GM19438 (cell line): ENCODE measurements around the gene CHRM1.
"Not testable (repeated sequence)": the region's sequence is repeated elsewhere in the genome, so short reads cannot be mapped to it uniquely, and the experiment has no call there.

Experiments used
- ATAC-seq: cut with Tn5 transposase; IDR thresholded peaks from one replicate; pipeline ENCODE4 v1.9.1; 2021; ENCODE audit warnings: low read depth; ENCODE audit not compliant: unreplicated experiment

The CHRM1 gene

GRCh38 chr11:62921201-62921572, at the start of gene CHRM1:
Gene CHRM1, minus strand, starts transcription at chr11:62921363. Its CDS starts 10,263 bp downstream, at chr11:62911100.
- no peak for ATAC-seq

GRCh38 chr11:62965574-62965973, 44.4 kb upstream of the CHRM1 start:
- no peak for ATAC-seq

GRCh38 chr11:62962391-62962790, 41.2 kb upstream of the CHRM1 start:
- ATAC-seq = no peak

- no peak for ATAC-seq
Observed at GRCh38 chr11:62961017-62961570, 39.9 kb upstream of the CHRM1 start.

- ATAC-seq = no peak
Observed at GRCh38 chr11:62959422-62959980, 38.3 kb upstream of the CHRM1 start.

GRCh38 chr11:62958547-62959421, 37.6 kb upstream of the CHRM1 start:
- ATAC-seq = no peak

- no peak for ATAC-seq
Observed at GRCh38 chr11:62957147-62957546, 36.0 kb upstream of the CHRM1 start.

GRCh38 chr11:62954478-62954877, 33.3 kb upstream of the CHRM1 start:
- ATAC-seq = no peak

GRCh38 chr11:62953811-62954210, 32.6 kb upstream of the CHRM1 start:
- ATAC-seq = no peak

GRCh38 chr11:62948765-62949320, 27.7 kb upstream of the CHRM1 start:
- no peak for ATAC-seq

GRCh38 chr11:62945538-62945937, 24.4 kb upstream of the CHRM1 start:
- not testable (repeated sequence) for ATAC-seq

GRCh38 chr11:62937528-62937927, 16.4 kb upstream of the CHRM1 start:
- ATAC-seq = not testable (repeated sequence)

GRCh38 chr11:62934496-62934785, 13.3 kb upstream of the CHRM1 start:
- no peak for ATAC-seq

- ATAC-seq = no peak
Observed at GRCh38 chr11:62933750-62934495, 12.8 kb upstream of the CHRM1 start.

GRCh38 chr11:62933285-62933684, 12.1 kb upstream of the CHRM1 start:
- ATAC-seq = no peak

- no peak for ATAC-seq
Observed at GRCh38 chr11:62931499-62932278, 10.5 kb upstream of the CHRM1 start.

GRCh38 chr11:62930666-62931065, 9.5 kb upstream of the CHRM1 start:
- ATAC-seq = no peak

- ATAC-seq = no peak
Observed at GRCh38 chr11:62930157-62930556, 9.0 kb upstream of the CHRM1 start.

- no peak for ATAC-seq
Observed at GRCh38 chr11:62928011-62928410, 6.8 kb upstream of the CHRM1 start.
